DMS 273 (cell line): ENCODE data around the gene LDB2.
A peak's percentile ranks its signal among the peaks of the same experiment; 100 is the strongest.

Experiments
- DNase-seq: peaks from one replicate; lab custom pipeline; 2025; ENCODE audit not compliant: unreplicated experiment; lab: John Stamatoyannopoulos, UW

LDB2 gene

GRCh38 chr4:16760617-16761363 lies 137.7 kb downstream of the LDB2 start:
- DNase-seq, result no peak

- DNase-seq, result no peak
Measured at GRCh38 chr4:16759931-16760582, 138.4 kb downstream of the LDB2 start.

GRCh38 chr4:16758816-16759215 lies 139.6 kb downstream of the LDB2 start:
- DNase-seq, result no peak

DNA sequence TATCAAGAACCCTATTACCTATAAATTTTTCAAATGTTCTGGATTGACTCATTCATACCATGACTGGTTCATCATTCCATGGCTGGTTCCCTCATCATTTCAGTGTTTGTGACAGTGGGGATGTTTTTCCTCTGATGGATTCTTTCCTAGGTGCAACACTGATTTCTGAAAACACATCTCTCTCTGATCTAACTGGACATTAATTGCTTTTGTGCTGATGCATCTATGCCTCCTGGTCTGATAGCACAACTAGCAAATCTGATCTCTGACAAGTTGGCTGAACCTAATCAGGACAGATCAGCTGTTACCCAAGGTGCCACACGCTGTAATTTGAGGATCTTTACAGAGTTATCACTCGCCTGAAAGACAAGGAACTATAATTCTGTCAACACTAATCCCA lies 140.2 kb downstream of the LDB2 start:
- no peak for DNase-seq

- no peak for DNase-seq
Measured at GRCh38 chr4:16757080-16757521, 141.3 kb downstream of the LDB2 start.

DNA sequence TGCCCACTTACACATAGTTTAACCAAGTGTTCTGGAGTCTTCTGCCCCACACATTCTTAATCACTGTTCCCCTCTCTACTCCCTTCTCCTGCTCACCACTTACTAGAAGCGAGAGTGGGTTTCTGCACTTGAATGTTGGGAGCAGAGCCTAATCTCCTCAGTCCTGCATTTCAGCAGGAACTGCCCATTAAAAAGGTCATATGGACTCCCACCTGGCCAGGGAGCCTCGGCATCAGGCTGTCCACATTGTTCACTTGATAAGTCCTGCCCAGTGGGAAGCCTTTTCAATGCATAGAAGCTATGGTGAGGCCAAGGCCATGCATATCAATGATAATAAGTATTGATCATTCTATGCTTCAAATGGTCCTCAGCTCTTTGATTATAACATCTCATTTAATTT lies 144.3 kb downstream of the LDB2 start:
- no peak for DNase-seq

GRCh38 chr4:16752150-16752549 lies 146.3 kb downstream of the LDB2 start:
- peak; percentile 0 for DNase-seq

DNA sequence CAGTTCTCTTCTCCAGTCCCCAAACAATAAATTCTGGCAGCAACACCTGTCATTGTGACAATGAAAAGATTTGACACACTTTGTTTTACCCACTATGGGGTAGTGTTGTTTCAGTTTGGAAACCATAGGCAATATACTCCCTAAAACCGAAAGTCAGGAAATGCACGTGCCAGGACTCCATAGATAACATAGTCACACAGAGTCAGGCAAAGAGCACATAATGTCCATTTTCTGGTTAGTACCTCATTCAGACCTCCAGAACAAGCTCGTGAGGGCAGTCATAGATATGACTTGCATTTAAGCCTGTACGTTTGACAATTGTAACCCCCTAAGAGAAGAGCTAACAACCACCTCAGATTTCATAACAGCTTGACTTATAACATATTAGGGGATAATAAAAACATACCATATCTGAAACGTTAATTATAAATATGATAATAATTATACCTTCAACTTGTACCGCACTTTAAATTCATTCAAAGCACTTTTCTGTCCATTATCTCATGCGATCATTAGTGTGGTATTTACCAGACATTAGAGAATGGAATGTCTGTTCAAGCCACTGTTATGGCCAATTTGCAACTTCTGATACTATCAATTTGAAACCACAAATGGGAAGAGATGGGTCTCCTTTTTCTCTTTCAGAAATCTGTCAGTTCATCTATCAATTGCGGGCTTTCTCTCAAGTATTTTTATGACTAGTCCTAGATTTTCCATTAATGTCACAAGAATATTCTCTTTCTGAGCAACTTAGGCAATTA lies 147.4 kb downstream of the LDB2 start:
- DNase-seq, result no peak

DNA sequence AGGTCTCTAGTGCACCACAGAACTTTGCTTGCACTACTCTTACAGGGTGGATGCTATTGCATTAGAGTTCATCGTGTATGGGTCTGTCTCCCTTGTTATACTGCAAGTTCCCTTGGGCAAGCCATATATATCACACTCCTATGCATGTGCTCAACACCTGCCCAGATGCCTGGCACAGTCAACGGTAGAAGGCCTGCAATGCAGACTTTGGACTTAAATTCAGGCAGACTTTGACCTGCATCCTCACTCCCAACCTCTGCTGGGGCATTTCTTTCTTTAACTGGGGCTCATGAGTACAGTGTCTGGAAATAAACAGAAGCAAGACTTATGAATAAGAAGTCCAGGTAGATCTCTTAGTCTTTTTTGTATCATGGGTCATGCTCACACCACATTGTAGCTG lies 148.2 kb downstream of the LDB2 start:
- no peak for DNase-seq

GRCh38 chr4:16745887-16746286 lies 152.6 kb downstream of the LDB2 start:
- DNase-seq, result no peak

- DNase-seq, result no peak
Measured at GRCh38 chr4:16745009-16745635, 153.3 kb downstream of the LDB2 start.

- no peak for DNase-seq
Measured at GRCh38 chr4:16741287-16741686, 157.2 kb downstream of the LDB2 start.

GRCh38 chr4:16739997-16740624 lies 158.3 kb downstream of the LDB2 start:
- DNase-seq, result no peak

GRCh38 chr4:16738558-16738957 lies 159.9 kb downstream of the LDB2 start:
- DNase-seq, result no peak

GRCh38 chr4:16733509-16733908 lies 164.9 kb downstream of the LDB2 start:
- DNase-seq, result no peak

DNA sequence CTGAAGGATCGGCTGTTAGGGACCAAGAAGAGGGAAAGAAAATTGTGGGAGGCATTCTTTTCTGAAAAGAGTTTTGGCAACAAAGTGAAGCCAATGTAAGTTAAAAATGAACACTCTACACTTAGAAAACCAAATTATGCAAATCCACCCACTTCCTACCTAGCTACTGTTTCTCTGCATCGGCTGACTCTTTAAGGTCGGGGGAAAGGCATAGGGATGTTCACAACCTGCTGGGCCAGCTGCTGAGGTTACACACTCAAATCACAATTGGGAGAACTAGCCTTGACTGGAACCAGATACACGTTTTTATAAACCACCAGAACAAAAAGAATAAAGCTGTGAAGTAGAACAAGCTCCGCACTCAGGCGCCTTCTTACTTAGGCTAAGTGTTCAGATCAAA lies 165.7 kb downstream of the LDB2 start:
- no peak for DNase-seq

DNA sequence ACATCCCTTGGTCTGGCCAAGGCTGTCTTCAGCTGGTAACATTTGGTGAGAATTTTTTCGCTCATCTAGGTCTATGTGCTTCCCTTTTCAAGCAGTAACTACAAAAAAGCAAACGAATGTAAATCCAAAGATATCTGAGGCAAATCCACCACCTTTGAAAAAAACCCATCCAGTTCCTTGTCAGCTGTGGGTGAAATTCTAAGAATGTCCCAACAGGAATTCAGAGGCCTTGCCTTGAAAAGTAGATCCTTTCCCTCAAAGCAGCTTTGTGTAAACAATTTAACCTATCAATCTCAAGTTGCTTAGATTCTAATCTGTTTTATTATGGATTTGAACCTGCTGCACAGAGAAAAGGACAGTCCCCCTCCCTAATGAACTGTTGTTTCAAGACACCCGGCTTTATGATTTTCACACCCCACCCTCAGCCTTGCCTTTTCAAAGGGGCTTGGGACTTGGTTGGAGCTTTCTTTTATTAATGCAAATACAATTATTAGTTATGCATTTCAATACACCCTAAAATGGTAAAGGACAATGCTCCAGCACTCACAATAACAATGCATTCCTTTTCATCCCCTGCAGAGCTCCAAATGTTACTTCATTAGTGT lies 166.6 kb downstream of the LDB2 start:
- no peak for DNase-seq

DNA sequence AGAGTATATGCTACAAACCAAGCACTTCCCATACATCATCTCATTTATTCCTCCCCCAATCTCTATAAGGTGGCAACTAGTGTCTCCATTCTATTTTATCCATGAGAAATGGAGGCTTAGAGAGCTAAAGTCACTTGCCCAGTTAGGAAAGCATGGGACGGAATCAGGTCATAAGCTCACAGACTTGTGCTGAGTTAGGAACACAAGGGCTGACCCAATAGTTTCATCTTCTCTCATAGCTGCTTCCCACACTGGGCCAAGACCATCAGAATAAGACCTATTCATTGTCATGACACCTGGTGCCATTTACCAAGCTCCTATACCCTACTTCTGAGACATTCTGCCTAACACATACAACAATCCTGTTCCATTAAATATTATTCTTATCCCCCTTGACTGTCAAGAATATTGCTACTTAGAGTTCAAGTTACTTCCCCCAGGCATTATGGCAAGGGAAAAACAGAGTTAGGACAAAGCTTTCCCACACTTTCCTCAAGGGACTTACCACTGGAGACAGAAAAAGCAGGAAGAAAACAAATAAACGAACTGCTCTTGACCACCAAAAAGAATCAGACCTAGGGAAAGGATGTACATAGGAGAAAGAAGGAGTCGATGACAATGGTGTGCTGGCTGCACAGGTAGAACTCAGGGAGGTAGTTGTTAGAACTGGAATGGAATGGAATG lies 167.8 kb downstream of the LDB2 start:
- DNase-seq, result no peak

- no peak for DNase-seq
Measured at GRCh38 chr4:16729336-16729735, 169.1 kb downstream of the LDB2 start.

DNA sequence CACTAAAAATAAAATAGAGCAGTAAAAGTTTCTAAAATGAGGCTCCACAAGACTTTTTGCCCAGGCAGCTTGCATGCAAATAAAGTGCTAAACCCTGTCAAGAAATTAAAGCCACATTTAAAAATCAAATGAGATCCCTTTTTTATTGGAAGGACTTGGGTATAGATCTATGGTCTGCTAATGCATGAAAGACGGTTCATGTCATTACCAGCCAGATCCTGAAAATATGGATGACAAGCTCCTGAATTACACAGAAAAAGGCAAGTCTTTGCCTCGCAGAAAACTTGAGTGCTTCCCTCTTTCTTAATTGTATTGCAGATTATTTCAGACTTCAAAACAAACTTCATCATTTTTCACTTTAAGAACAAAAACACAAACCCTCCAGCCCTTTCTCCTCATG lies 169.6 kb downstream of the LDB2 start:
- no peak for DNase-seq
